Ascending aorta (tissue), 2 donors: ENCODE results near the gene TBC1D4. TPM values are rescaled to one million over a fixed set of nuclear protein-coding genes. Genes with fewer than 3 reads are reported as not detected.

ENCODE experiments used
- DNase-seq, 2 donors: peaks; one replicate each; pipeline ENCODE4 v3.0.0-alpha.2; 2019; ENCODE audit warnings: low spot score in 2 of 2
- H3K27ac ChIP-seq, 2 donors: fragments of 200-600 bp; sonication (generic); one replicate each; pipeline ENCODE4 v1.5.1; 2016 to 2017; ENCODE audit warnings: mild to moderate bottlenecking in 1 of 2
- H3K27me3 ChIP-seq: fragments of 200-600 bp; sonication (generic); one replicate; pipeline ENCODE4 v1.5.1; 2017
- H3K36me3 ChIP-seq, 2 donors: fragments of 200-600 bp; sonication (generic); one replicate each; pipeline ENCODE4 v1.5.1; 2016
- H3K4me1 ChIP-seq, 2 donors: fragments of 200-600 bp; sonication (generic); one replicate each; pipeline ENCODE4 v1.5.1; 2016 to 2017; ENCODE audit warnings: mild to moderate bottlenecking in 1 of 2
- H3K4me3 ChIP-seq, 2 donors: fragments of 200-600 bp; sonication (generic); one replicate each; pipeline ENCODE4 v1.5.1; 2016 to 2017; ENCODE audit warnings: mild to moderate bottlenecking in 1 of 2
- H3K9me3 ChIP-seq, 2 donors: fragments of 200-600 bp; sonication (generic); one replicate each; pipeline ENCODE4 v1.5.1; 2016
- intact Hi-C: fragments of 100-400 bp; cut with DNase I; formaldehyde crosslinking; loops from one replicate; pipeline ENCODE4 v1.15.1; 2023
- total RNA-seq: library from RNA; depleted of rRNA; stranded (reverse); fragments of >200 nt; gene quantifications from one replicate; pipeline ENCODE4 v1.1.0, GENCODE V29; 2016
- TF ChIP-seq, protein P1 (sequence below), 3 experiments: fragments of 200-600 bp in 2 of 3; fragments of 450-650 bp in 1 of 3; sonication (generic) in 2 of 3; IDR thresholded peaks; one replicate each; pipeline ENCODE4 v1.5.1; 2016 to 2019; ENCODE audit warnings: antibody characterized with exemption in 3 of 3, mild to moderate bottlenecking in 1 of 3, moderate library complexity in 1 of 3

TBC1D4 gene
- total RNA-seq, 1 donor from 2014 or later, result 9.5 TPM

DNA sequence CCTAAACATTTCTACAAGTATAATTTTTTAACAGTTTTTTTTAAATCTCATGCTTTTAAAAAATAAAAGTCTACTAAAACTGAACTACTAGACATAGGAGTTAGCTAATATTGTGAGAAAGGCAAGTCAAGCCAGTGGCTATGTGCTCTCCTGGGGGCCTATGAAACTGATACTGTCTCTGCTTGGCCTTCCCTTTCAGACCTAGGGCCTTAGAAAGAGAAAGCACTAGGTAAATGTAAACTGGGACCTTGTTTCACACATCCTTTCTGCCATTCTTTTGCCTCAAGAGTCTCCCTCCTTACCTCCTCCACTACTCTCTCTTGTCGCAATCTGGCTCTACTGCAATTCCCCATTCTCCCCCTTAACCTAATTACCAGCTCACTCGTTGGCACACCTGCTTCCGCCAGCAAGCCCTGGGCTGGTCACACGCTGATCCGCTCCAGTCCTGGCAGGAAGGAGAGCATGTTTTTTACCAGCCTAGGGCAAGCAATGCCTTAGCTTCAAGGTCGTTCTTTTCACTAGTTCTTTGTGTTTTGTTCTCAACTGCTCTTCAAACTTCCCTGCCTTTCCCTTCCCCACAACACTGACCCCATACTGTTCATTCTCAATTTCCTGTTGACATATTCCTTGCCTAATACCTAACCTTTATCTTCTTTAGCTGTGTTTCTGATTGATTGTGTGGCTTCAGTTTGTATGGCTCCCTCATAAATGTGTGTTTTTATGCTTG lies 23.1 kb downstream of the TBC1D4 start:
- TF ChIP-seq, protein P1, sequence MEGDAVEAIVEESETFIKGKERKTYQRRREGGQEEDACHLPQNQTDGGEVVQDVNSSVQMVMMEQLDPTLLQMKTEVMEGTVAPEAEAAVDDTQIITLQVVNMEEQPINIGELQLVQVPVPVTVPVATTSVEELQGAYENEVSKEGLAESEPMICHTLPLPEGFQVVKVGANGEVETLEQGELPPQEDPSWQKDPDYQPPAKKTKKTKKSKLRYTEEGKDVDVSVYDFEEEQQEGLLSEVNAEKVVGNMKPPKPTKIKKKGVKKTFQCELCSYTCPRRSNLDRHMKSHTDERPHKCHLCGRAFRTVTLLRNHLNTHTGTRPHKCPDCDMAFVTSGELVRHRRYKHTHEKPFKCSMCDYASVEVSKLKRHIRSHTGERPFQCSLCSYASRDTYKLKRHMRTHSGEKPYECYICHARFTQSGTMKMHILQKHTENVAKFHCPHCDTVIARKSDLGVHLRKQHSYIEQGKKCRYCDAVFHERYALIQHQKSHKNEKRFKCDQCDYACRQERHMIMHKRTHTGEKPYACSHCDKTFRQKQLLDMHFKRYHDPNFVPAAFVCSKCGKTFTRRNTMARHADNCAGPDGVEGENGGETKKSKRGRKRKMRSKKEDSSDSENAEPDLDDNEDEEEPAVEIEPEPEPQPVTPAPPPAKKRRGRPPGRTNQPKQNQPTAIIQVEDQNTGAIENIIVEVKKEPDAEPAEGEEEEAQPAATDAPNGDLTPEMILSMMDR (IDR thresholded peaks at IDR 0.05), result no peak
- no peak for DNase-seq

DNA sequence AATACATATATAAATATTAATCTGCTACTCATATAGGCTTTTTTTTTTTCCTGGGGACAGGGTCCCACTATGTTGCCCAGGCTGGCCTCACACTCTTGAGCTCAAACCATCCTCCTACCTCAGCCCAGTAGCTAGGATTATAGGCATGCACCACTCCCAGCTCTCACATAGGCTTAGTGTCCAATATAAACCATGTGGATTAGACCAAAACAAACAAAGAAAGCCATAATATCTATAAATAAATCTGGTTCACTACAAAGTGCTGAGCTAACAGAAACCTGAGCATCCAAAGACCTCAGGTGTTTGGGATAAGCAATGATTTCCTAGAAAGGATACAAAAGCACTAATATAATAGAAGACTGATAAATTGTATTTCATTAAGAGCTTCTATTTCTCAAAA lies 26.0 kb downstream of the TBC1D4 start:
- H3K27ac ChIP-seq, result no peak overlapping the region
- no peaks in the 10 kb centered on the region for H3K27me3 ChIP-seq
- no peaks in the 10 kb centered on the region for H3K9me3 ChIP-seq
- intact Hi-C loops, result no loop called here
- no peak overlapping the region for H3K4me3 ChIP-seq
- no peak for DNase-seq
- no peaks in the 10 kb centered on the region for H3K4me1 ChIP-seq
- H3K36me3 ChIP-seq, result no peaks in the 10 kb centered on the region
- TF ChIP-seq, protein P1 (IDR thresholded peaks at IDR 0.05), result no peak

More for the DNA sequence above, 23.1 kb downstream of the TBC1D4 start:
- Histone ChIP-seq H3K9me3 (no peaks in the 10 kb centered on the region), H3K36me3 (no peaks in the 10 kb centered on the region), H3K27ac (no peak overlapping the region), H3K4me1 (no peaks in the 10 kb centered on the region), H3K27me3 (no peaks in the 10 kb centered on the region), H3K4me3 (no peak overlapping the region)
- intact Hi-C loops, result no loop called here

DNA sequence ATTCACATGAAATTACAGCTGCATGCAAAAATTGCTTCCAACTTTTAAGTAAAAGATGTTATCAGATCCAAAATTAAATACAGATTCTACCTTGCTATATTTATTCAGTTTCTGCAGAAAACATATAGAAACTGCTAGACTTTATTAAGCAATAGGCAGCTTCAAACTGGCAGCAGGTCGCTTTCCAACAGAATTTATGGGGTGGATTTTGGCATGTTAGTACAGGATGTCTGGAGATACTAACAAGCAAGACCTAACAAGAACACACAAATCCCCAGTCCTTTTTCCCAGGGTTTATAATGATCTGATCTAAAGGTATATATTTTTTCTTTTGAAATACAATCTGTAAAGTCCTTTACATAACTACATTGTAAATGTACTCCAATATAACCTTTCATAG lies 27.5 kb downstream of the TBC1D4 start:
- TF ChIP-seq, protein P1 (IDR thresholded peaks at IDR 0.05), result no peak
- no peaks in the 10 kb centered on the region for H3K9me3 ChIP-seq
- intact Hi-C loops, result no loop called here
- DNase-seq, result no peak
- no peaks in the 10 kb centered on the region for H3K4me1 ChIP-seq
- H3K36me3 ChIP-seq, result no peaks in the 10 kb centered on the region
- H3K27me3 ChIP-seq, result no peaks in the 10 kb centered on the region
- H3K4me3 ChIP-seq, result no peak overlapping the region
- H3K27ac ChIP-seq, result no peak overlapping the region

DNA sequence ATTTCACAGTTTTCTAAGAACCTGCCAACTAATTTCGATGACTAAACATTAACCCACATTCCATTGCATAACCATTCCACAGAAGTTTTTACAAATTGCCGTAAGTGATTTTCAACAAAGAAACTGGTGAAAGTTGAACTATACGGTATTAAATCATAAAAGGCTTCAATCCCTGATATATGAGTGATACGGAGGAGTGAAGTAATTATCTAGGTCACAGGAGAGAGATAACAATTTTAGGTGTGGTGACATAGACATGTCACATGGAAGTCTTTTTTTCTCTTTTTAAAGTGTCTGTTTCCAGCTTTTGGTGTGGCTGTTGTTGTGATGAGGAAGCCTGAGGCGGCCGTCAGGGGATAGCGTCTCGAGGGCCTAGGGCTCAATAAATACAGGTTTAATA lies 29.4 kb downstream of the TBC1D4 start:
- Histone ChIP-seq H3K36me3 (no peaks in the 10 kb centered on the region), H3K4me3 (no peak overlapping the region), H3K4me1 (no peaks in the 10 kb centered on the region), H3K27ac (no peak overlapping the region), H3K27me3 (no peaks in the 10 kb centered on the region), H3K9me3 (no peaks in the 10 kb centered on the region)
- no peak for DNase-seq
- TF ChIP-seq, protein P1 (IDR thresholded peaks at IDR 0.05), result no peak
- intact Hi-C loops, result no loop called here

DNA sequence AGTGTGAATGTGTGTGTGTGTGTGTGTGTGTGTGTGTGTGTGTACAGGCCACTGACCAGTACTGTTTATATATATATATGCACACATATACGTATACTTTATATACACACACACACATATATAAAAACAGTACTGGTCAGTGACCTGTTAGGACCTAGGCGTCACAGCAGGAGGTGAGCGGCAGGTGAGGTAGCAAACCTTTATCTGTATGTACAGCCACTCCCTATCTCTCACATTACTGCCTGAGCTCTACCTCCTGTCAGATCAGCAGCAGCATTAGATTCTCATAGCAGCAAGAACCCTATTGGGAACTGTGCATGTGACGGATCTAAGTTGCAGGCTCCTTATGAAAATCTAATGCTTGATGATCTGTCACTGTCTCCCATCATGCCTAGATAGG lies 34.5 kb downstream of the TBC1D4 start:
- no peaks in the 10 kb centered on the region for H3K4me1 ChIP-seq

More for the DNA sequence above, 34.5 kb downstream of the TBC1D4 start:
- intact Hi-C loops, result no loop called here
- TF ChIP-seq, protein P1 (IDR thresholded peaks at IDR 0.05), result no peak
- Histone ChIP-seq H3K4me3 (no peak overlapping the region), H3K27me3 (no peaks in the 10 kb centered on the region), H3K27ac (no peak overlapping the region), H3K9me3 (no peaks in the 10 kb centered on the region), H3K36me3 (no peaks in the 10 kb centered on the region)
- DNase-seq, result no peak
